ENCODE results near the gene PPEF1. TPM values are rescaled to one million over a fixed set of nuclear protein-coding genes. Genes with fewer than 3 reads are reported as not detected.
"Not testable (repeated sequence)": the region's sequence is repeated elsewhere in the genome, so short reads cannot be mapped to it uniquely, and the experiment has no call there.

The PPEF1 gene
- total RNA-seq, 2 donors from 2014 or later: 0.15 TPM; not detected in 1

GRCh38 chrX:18810416-18810815 is 103.0 kb downstream of the PPEF1 start:
- TF ChIP-seq CTCF (IDR thresholded peaks at IDR 0.05): no peak
- intact Hi-C loops (cut with DNase I): no loop called here
- H3K9ac ChIP-seq (ENCODE audit: low read depth in 2 of 2, low read length in 2 of 2): no peak overlapping the region

GRCh38 chrX:18825375-18825774 is 117.9 kb downstream of the PPEF1 start:
- Histone ChIP-seq H3K4me1 (no peaks in the 10 kb centered on the region), H3K9ac (ENCODE audit: low read depth in 2 of 2, low read length in 2 of 2) (no peak overlapping the region), H3K27ac (no peak overlapping the region), H3K4me3 (no peak overlapping the region), H3K9me3 (no peaks in the 10 kb centered on the region), H3K27me3 (no peaks in the 10 kb centered on the region), H3K36me3 (no peaks in the 10 kb centered on the region)
- no peak for TF ChIP-seq CTCF (IDR thresholded peaks at IDR 0.05)
- intact Hi-C loops (cut with DNase I): no loop called here
- no peak for DNase-seq

More at GRCh38 chrX:18810416-18810815, 103.0 kb downstream of the PPEF1 start:
- no peaks in the 10 kb centered on the region for H3K4me1 ChIP-seq
- DNase-seq: no peak
- no peak overlapping the region for H3K4me3 ChIP-seq
- H3K36me3 ChIP-seq: no peaks in the 10 kb centered on the region
- no peak overlapping the region for H3K27ac ChIP-seq
- no peaks in the 10 kb centered on the region for H3K27me3 ChIP-seq
- no peaks in the 10 kb centered on the region for H3K9me3 ChIP-seq

GRCh38 chrX:18828832-18829404 is 121.5 kb downstream of the PPEF1 start:
- Histone ChIP-seq H3K4me1 (no peaks in the 10 kb centered on the region), H3K27me3 (no peaks in the 10 kb centered on the region), H3K36me3 (no peaks in the 10 kb centered on the region), H3K4me3 (no peak overlapping the region), H3K27ac (no peak overlapping the region), H3K9ac (ENCODE audit: low read depth in 2 of 2, low read length in 2 of 2) (no peak overlapping the region), H3K9me3 (no peaks in the 10 kb centered on the region)
- no peak for DNase-seq
- TF ChIP-seq CTCF (IDR thresholded peaks at IDR 0.05): no peak
- intact Hi-C loops (cut with DNase I): no loop called here

GRCh38 chrX:18833071-18833731 is 125.8 kb downstream of the PPEF1 start:
- DNase-seq: no peak

GRCh38 chrX:18847901-18848300 is 140.5 kb downstream of the PPEF1 start:
- H3K36me3 ChIP-seq; H3K4me3 ChIP-seq; intact Hi-C loops (cut with DNase I); H3K27me3 ChIP-seq; H3K4me1 ChIP-seq; H3K27ac ChIP-seq; H3K9me3 ChIP-seq; H3K9ac ChIP-seq (ENCODE audit: low read depth in 2 of 2, low read length in 2 of 2); DNase-seq: not testable (repeated sequence)

More at GRCh38 chrX:18833071-18833731, 125.8 kb downstream of the PPEF1 start:
- Histone ChIP-seq H3K27ac (no peak overlapping the region), H3K4me1 (no peaks in the 10 kb centered on the region), H3K27me3 (no peaks in the 10 kb centered on the region), H3K4me3 (no peak overlapping the region), H3K36me3 (no peaks in the 10 kb centered on the region), H3K9me3 (no peaks in the 10 kb centered on the region), H3K9ac (ENCODE audit: low read depth in 2 of 2, low read length in 2 of 2) (no peak overlapping the region)
- intact Hi-C loops (cut with DNase I): no loop called here
- TF ChIP-seq CTCF (IDR thresholded peaks at IDR 0.05): no peak
